Activated gamma-delta T cell treated with anti-CD3 and anti-CD28 coated beads, Interleukin-2, amount 50 U/mL, for 16 hours (primary cell): ENCODE measurements around the gene TEAD1.

Experiments used
- DNase-seq: peaks from one replicate; pipeline ENCODE4 v3.0.0-alpha.2; 2020; ENCODE audit warnings: low read depth

Gene TEAD1

GRCh38 chr11:12834630-12835029 is 160.4 kb downstream of the TEAD1 start:
- no peak for DNase-seq

DNA sequence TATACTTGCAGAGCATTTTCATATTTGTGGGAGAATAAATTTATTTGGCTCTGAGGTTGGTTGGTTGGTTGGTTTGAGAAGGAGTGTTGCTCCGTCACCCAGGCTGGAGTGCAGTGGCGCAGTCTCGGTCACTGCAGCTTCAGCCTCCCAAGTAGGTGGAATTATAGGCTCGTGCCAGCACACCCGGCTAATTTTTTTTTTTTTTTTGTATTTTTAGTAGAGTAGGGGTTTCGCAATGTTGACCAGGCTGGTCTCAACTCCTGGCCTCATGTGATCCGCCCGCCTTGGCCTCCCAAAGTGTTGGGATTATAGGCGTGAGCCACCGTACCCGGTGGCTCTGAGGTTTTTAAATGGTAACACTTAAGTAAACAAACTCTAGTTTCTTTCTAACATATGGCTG is 161.1 kb downstream of the TEAD1 start:
- DNase-seq: no peak

DNA sequence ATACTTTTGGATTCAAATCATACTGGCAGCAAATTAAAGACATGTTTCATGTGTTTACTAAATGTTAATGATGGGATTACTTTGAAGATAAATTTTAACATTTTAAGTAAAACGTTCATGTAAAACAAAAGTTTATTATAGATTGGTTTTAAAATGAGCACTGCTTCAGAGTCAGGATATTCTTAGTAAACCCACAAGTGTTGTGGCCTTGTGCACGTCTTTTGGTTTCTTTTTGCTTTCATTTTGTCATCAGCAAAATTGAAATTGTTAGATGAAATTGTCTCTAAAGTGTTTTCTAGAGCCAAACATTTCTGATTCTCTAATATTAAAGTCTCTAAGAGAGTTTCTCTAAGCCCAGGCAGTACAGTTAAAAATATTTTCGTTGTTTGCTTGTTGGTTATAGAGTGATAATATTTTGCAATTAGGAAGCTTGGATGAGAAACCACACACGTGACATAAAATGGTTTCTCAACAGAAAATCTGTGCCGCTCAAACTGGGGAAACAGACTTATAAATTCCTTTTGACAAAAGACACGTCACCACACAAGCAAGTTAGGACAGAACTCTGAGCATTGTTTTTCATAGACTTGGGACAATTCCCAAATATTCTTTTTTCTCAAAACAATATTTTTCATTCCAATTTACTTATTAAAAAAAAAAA is 164.4 kb downstream of the TEAD1 start:
- DNase-seq: no peak

- DNase-seq: no peak
Observed at GRCh38 chr11:12840871-12841660, 166.8 kb downstream of the TEAD1 start.

DNA sequence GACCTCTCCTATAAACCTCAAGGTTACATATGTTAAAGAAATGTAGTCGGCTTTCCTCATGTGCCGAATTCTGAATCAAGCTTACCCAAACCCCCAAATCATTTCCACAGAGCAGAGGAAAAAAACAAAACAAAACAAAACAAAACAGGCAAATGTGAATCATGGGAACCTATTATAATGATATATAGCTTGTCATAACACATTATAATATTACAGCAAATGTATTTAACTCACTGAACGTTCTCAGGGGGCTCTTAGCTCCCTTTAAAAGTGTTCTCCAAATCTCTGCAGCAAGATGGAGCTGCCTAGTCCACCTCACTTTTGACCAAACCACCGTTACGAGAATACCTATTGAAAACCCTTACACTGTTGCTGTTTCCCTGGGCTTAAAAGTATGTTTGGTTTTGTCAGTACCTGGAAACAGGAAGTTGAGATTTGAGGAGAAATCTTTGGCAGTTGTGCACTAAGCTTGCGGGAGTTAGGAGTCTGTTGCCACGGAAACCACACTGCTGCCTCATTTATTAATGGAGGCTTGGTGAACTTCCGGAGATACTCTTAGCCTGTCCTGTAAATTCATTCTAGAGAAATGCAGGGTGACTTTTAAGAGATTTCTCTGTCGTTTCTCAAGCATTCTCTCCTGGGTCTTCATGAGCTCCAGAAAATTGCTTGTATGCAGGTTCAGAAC is 167.9 kb downstream of the TEAD1 start:
- DNase-seq: no peak

DNA sequence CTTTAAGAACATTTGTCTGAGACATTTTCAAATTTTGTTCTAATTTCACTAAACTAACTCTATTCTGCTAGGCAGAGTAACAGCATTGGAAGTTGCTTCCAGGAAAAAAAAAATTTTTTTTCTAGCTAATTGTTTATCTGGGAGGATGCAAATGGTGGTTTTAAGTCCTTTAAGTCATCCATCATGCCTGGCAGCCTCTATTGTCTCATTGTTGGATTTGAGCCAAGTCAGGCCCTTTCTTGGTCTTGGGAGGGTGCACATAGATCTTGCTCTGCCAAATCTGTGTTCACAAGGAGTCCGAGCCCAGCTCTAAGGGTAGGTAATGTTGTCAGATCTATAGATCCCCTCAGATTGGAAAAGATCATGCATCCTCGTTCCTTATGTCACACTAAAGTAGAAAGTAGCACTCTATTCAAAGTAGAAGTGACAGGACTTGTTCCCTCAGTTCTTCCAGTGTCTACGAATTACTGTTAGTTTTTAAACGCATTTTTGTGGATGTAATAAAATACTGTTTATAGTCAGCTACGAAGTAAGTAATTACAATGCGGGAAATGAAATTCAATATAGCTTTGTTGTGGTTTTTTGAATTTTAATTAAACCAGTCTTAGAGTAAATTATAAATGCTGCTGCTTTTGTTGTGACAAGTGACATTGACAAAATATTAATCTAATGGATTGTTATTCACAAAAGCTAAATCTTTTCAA is 168.9 kb downstream of the TEAD1 start:
- DNase-seq: no peak

DNA sequence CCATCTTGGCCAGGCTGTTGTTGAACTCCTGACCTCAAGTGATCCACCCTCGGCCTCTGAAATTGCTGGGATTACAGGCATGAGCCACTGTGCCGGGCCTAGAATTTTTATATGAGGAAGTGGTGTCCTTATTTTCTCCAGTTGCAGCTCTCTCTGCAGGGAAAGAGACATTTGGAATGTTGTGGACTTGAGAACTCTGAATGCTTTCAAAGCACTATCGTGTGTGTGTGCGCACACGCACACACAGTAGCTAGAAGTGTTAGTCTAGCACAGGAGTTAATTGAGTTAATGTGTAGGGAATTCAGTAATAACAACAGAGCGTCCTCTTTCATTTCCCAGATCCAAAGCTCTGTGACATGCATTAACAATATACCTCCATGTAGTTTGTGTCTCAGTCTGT is 170.9 kb downstream of the TEAD1 start:
- no peak for DNase-seq

GRCh38 chr11:12845739-12846358 is 171.6 kb downstream of the TEAD1 start:
- DNase-seq: no peak

- no peak for DNase-seq
Observed at GRCh38 chr11:12846786-12847615, 172.8 kb downstream of the TEAD1 start.

DNA sequence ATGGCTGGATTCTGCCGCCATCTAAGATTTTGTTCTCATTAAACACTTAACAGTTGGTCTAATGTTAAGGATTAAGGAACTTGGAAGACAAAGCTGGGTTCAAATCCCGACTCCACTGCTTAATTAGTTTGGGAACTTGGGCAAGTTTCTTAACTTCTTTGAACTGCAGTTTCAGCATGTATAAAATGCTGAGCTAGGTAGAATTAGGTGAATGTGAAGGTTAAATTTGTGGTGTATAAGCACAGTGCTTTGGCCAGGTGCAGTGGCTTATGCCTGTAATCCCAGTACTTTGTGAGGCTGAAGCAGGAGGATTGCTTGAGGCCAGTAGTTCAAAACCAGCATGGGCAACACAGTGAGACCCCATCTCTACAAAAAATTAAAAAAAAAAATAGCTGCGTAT is 174.2 kb downstream of the TEAD1 start:
- DNase-seq: no peak

DNA sequence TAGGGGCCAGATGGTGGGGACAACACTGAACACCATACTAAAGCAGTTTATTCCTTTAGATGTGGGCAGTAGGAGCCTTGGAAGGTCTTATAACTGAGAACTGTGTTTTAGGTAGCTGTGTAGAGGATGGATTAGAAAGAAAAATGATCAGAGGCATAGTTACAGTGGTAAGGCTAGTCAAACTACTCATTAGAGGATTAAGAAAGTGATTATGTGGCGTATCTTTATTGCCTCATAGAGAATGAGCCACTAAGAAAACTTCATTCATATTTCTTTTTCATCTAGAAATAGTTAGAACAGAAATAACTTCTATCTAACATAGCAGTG is 179.1 kb downstream of the TEAD1 start:
- DNase-seq: no peak

- no peak for DNase-seq
Observed at GRCh38 chr11:12853652-12854296, 179.6 kb downstream of the TEAD1 start.

DNA sequence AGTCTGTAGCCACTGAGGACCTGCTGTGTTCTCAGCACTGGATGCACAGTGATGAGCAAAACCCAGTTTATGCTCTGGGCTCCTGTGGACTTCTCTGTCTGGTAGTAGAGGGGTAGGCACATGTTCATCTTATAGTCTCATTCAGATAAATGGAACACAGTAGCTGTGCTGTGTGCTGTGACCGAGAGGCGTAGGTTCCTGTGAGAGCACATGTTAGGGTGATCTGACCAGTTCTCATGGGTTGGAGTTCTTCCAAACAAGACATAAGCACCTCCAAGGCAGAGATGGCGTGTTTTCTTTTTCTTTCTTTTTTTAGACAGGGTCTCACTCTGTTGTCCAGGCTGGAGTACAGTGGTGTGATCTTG is 180.1 kb downstream of the TEAD1 start:
- DNase-seq: no peak

GRCh38 chr11:12854829-12855228 is 180.6 kb downstream of the TEAD1 start:
- DNase-seq: no peak

DNA sequence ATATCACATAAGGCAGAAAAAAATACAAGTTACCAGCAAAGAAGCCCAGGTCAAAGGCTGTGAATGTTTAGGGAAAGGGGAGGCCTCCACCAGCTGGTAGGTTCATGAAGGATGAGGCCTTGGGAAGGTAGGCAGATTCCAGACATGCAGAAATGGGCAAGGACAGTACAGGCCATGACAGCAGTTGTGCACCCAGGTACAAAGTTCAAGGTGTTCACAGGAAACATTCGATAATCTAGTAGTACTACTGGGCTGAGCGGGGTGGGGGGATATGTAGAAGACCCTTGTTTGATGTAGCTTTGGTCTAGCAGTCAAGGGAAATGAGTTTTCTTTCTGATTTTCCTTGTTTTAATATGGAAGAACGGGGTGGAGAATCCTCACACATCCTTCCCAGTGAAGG is 182.1 kb downstream of the TEAD1 start:
- no peak for DNase-seq

DNA sequence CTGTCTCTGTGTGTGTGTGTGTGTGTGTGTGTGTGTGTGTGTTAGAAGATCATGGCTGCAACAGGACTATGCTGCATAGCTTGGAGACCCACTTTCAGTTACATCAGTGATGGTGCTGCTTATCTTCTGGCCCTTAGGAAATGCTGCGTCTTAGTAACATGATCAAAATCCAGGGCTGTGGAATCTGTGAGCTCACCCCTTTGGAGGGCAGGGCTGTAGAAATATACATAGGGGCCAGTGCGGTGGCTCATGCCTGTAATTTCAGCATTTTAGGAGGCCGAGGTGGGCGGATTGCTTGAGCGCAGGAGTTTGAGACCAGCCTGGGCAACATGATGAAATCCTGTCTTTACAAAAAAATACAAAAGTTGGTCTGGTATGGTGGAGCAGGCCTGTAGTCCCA is 183.4 kb downstream of the TEAD1 start:
- no peak for DNase-seq

DNA sequence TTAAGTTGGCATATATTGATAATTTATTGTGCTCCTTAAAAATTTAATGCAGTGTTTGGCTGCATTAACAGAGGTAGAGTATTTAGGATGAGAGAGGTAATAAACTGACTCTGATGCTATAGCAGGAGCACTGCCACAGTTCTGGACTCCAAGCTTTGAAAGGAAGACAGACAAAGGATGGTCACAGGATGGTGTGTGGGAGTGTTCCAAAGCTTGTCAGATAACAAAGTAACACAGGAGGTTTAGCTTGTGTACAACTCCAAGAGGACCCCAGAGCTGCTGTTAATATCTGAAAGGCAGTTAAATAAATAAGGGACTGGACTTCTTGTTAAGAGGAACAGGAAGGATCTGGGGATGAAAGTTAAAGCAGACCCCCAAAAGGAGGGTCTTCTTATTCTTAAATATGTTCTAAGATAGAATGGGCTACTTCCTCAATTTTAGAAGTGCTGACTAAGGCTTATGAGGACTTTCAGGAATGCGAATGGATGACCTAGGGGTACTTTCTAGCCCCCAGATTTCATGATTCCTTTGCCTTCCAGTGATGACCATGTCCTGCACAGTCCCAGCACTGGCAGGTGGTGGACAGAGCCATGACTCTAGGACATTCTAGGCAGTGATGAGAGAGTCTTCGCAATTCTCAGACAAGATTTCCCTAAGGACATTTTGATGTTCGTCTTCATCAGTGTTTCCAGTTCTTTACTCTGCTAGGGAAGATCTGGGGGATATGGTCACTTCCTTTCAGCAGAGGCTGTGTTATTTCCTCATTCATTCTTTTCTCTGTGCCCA is 185.8 kb downstream of the TEAD1 start:
- DNase-seq: no peak

GRCh38 chr11:12860827-12861226 is 186.6 kb downstream of the TEAD1 start:
- DNase-seq: no peak

- DNase-seq: no peak
Observed at GRCh38 chr11:12862696-12863469, 188.7 kb downstream of the TEAD1 start.
